CD4-positive, CD25-positive, alpha-beta regulatory T cell (primary cell): ENCODE results near the gene TBC1D4. TPM values are rescaled to one million over a fixed set of nuclear protein-coding genes. Genes with fewer than 3 reads are reported as not detected.

Source experiments
- ATAC-seq, 2 donors: fragments of 150-1000 bp; cut with Tn5 transposase; one replicate each; pipeline ENCODE4 v1.10.0; 2021; ENCODE audit warnings: low read depth in 2 of 2, moderate number of reproducible peaks in 2 of 2, moderate library complexity in 1 of 2
- DNase-seq, 3 donors: peaks; one replicate each; pipeline versions ENCODE4 v3.0.0 to v3.0.0-alpha.2; 2012 to 2022; ENCODE audit warnings: mixed read lengths in 1 of 3
- H3K27ac ChIP-seq: one replicate; pipeline ENCODE4 v1.7.0; 2013; ENCODE audit warnings: mild to moderate bottlenecking, low read length; ENCODE audit not compliant: insufficient read depth, poor library complexity, severe bottlenecking
- H3K27me3 ChIP-seq: one replicate; pipeline ENCODE4 v1.7.0; 2013; ENCODE audit warnings: low read length; ENCODE audit not compliant: control insufficient read depth, insufficient read depth
- H3K36me3 ChIP-seq: one replicate; pipeline ENCODE4 v1.7.0; 2013; ENCODE audit warnings: mild to moderate bottlenecking, low read length, moderate library complexity; ENCODE audit not compliant: control insufficient read depth, insufficient read depth
- H3K4me1 ChIP-seq: 2 replicates; pipeline ENCODE4 v1.7.0; 2013; ENCODE audit warnings: mild to moderate bottlenecking, low read length; ENCODE audit not compliant: insufficient read depth, control insufficient read depth, poor library complexity, severe bottlenecking
- H3K4me3 ChIP-seq: one replicate; pipeline ENCODE4 v1.7.0; 2013; ENCODE audit warnings: low read depth, mild to moderate bottlenecking, low read length, moderate library complexity
- H3K9me3 ChIP-seq, 2 experiments: 1 replicate in 1 of 2; 2 replicates in 1 of 2; pipeline ENCODE4 v1.7.0; 2013; ENCODE audit warnings: low read length in 2 of 2, mild to moderate bottlenecking in 1 of 2, moderate library complexity in 1 of 2; ENCODE audit not compliant: control insufficient read depth in 2 of 2
- H3K27ac Mint-ChIP-seq, 3 donors: one replicate each; pipeline ENCODE4 v1.8.0; 2020 to 2022; ENCODE audit warnings: mild to moderate bottlenecking in 3 of 3, mixed read lengths in 3 of 3, moderate library complexity in 2 of 3
- H3K27me3 Mint-ChIP-seq: one replicate; pipeline ENCODE4 v1.8.0; 2022; ENCODE audit warnings: mild to moderate bottlenecking, mixed read lengths
- H3K36me3 Mint-ChIP-seq: one replicate; pipeline ENCODE4 v1.8.0; 2020; ENCODE audit warnings: mixed read lengths
- H3K4me1 Mint-ChIP-seq, 4 donors: one replicate each; pipeline ENCODE4 v1.8.0; 2020 to 2022; ENCODE audit warnings: mixed read lengths in 4 of 4, mild to moderate bottlenecking in 1 of 4
- H3K4me3 Mint-ChIP-seq, 4 donors: one replicate each; pipeline ENCODE4 v1.8.0; 2020 to 2022; ENCODE audit warnings: mild to moderate bottlenecking in 4 of 4, mixed read lengths in 4 of 4, moderate library complexity in 3 of 4
- H3K9me3 Mint-ChIP-seq, 7 donors: one replicate each; pipeline ENCODE4 v1.8.0; 2020 to 2022; ENCODE audit warnings: mixed read lengths in 7 of 7, mild to moderate bottlenecking in 3 of 7, moderate library complexity in 2 of 7
- polyA plus RNA-seq, 4 donors: library from polyadenylated mRNA; unstranded; fragments of 300-500 nt; fragmentation: Illumina TruSeq; gene quantifications; one replicate each; pipeline ENCODE4 v1.2.3, GENCODE V29; 2021
- total RNA-seq: library from RNA; stranded (reverse); gene quantifications from one replicate; pipeline ENCODE4 v1.2.3, GENCODE V29; 2022

The TBC1D4 gene
- total and polyA plus RNA-seq, 5 donors from 2014 or later = 100 to 145 (median 123) TPM

- no peaks in the 10 kb centered on the region for H3K36me3 Mint-ChIP-seq
- no peaks in the 10 kb centered on the region for H3K36me3 ChIP-seq
- H3K27ac ChIP-seq = no peak overlapping the region
- H3K4me3 Mint-ChIP-seq = no peak overlapping the region
- no peaks in the 10 kb centered on the region for H3K4me1 ChIP-seq
- no peaks in the 10 kb centered on the region for H3K9me3 ChIP-seq
- ATAC-seq (no peak), DNase-seq (no peak)
- H3K27me3 ChIP-seq = no peaks in the 10 kb centered on the region
- H3K27me3 Mint-ChIP-seq = no peaks in the 10 kb centered on the region
- H3K4me1 Mint-ChIP-seq = no peaks in the 10 kb centered on the region
- peaks cover 0 to 7% (median 0%) of the 10 kb centered on the region in 7 donors for H3K9me3 Mint-ChIP-seq
- no peak overlapping the region for H3K4me3 ChIP-seq
- no peak overlapping the region for H3K27ac Mint-ChIP-seq
These were observed 51.3 kb downstream of the TBC1D4 start for GRCh38 chr13:75430436-75431209.

DNA sequence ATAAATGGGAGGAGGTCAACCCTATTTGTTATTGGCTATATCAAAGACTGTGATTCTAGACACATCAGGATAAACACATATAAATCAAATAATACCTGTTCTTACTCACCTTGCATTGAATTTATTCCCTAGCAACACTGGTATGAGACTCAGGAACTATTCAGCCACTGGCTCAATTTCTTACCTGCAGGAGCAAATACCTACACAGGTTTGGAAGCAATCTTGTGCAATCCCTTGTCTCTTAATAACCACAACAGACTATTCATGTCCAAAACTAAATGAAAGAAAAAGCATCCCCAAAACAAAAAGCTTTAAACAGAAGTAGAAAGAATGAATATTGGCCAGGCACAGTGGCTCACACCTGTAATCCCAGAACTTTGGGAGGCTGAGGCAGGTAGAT, 55.5 kb downstream of the TBC1D4 start:
- H3K4me3 ChIP-seq = no peak overlapping the region
- no peak overlapping the region for H3K27ac ChIP-seq
- Mint-ChIP-seq H3K4me1 (no peaks in the 10 kb centered on the region), H3K4me3 (no peak overlapping the region), H3K36me3 (no peaks in the 10 kb centered on the region), H3K27me3 (peaks cover 11% of the 10 kb centered on the region), H3K27ac (no peak overlapping the region), H3K9me3 (peaks cover 0 to 7% (median 0%) of the 10 kb centered on the region in 7 donors)
- DNase-seq (no peak), ATAC-seq (no peak)
- peaks cover 4% of the 10 kb centered on the region for H3K27me3 ChIP-seq
- no peaks in the 10 kb centered on the region for H3K4me1 ChIP-seq
- H3K36me3 ChIP-seq = no peaks in the 10 kb centered on the region
- H3K9me3 ChIP-seq = no peaks in the 10 kb centered on the region

DNA sequence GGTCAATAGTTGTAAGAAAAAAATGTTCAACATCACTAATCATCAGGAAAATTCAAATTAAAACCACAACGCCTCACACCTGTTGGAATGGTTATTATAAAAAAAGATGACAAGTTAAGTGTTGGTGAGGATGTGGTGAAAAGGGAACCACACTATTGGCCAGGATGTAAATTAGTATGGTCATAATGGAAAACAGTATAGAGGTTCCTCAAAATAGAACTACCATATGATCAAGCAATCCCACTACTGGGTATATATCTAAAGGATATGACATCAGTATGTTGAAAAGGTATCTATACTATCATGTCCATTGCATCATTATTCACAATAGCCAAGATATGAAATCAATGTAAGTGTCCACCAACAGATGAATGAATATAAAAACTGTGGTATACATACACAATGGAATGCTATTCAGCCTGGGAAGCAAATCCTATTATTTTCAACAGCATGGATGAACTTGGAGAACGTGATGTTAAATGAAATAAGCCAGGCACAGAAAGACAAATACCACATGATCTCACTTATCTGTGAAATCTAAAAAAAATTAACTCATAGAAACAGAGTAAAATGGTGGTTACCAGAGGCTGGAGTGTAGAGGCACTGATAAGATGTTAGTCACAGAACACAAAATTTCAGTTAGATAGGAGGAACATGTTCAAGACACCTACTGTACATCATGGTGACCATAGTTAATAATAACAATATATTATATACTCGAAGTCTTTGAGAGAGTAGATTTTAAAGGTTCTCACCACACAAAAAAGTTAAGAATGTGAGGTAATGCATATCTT, 56.6 kb downstream of the TBC1D4 start:
- Mint-ChIP-seq H3K27ac (no peak overlapping the region), H3K4me1 (no peaks in the 10 kb centered on the region), H3K4me3 (no peak overlapping the region), H3K9me3 (peaks cover 0 to 7% (median 0%) of the 10 kb centered on the region in 7 donors), H3K27me3 (peaks cover 11% of the 10 kb centered on the region), H3K36me3 (no peaks in the 10 kb centered on the region)
- peaks cover 4% of the 10 kb centered on the region for H3K27me3 ChIP-seq
- ATAC-seq (no peak), DNase-seq (no peak)
- H3K36me3 ChIP-seq = no peaks in the 10 kb centered on the region
- no peak overlapping the region for H3K27ac ChIP-seq
- H3K4me1 ChIP-seq = no peaks in the 10 kb centered on the region
- H3K4me3 ChIP-seq = no peak overlapping the region
- no peaks in the 10 kb centered on the region for H3K9me3 ChIP-seq

DNA sequence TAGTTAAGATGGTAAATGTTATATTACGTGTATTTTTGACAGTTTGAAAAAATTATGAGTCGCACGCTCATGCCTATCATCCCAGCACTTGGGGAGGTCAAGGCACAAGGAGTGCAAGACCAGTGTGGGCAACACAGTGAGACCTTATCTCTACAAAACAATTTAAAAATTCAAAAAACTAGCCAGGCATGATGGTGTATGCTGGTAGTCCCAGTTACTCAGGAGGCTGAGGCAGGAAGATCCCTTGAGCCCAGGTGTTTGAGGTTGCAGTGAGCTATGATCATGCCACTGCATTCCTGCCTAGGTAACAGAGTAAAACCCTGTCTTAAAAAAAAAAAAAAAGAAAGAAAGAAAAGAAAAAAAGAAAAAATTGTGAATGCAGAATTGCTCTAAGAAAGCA, 58.0 kb downstream of the TBC1D4 start:
- no peak for DNase-seq
- Histone ChIP-seq H3K27ac (no peak overlapping the region), H3K4me1 (no peaks in the 10 kb centered on the region), H3K27me3 (peaks cover 4% of the 10 kb centered on the region), H3K9me3 (no peaks in the 10 kb centered on the region), H3K36me3 (no peaks in the 10 kb centered on the region), H3K4me3 (no peak overlapping the region)
- Mint-ChIP-seq H3K36me3 (no peaks in the 10 kb centered on the region), H3K27me3 (peaks cover 16% of the 10 kb centered on the region), H3K4me3 (no peak overlapping the region), H3K4me1 (peaks cover 0 to 7% (median 0%) of the 10 kb centered on the region in 4 donors), H3K9me3 (peaks cover 0 to 7% (median 0%) of the 10 kb centered on the region in 7 donors), H3K27ac (no peak overlapping the region)
- no peak for ATAC-seq

DNA sequence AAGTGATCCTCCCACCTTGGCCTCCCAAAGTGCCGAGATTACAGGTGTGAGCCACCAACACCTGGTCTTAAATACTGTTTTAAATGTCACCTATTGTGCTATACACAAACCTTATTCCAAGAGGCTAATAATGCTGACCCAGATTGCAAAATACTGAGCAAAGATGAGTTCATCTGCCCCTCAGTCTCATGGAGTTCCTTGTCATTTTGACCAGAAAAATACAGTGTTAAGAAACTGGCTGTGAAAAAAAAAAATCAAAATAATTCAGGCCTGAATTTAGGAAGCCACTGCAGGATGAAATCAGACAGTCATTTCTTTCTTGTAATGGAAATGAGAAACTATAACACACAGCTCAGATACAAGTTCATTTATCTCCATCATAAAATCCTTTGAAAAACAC, 59.9 kb downstream of the TBC1D4 start:
- Histone ChIP-seq H3K27ac (no peak overlapping the region), H3K27me3 (peaks cover 4% of the 10 kb centered on the region), H3K9me3 (no peaks in the 10 kb centered on the region), H3K4me1 (no peaks in the 10 kb centered on the region), H3K4me3 (no peak overlapping the region), H3K36me3 (no peaks in the 10 kb centered on the region)
- Mint-ChIP-seq H3K9me3 (peaks cover 0 to 7% (median 0%) of the 10 kb centered on the region in 7 donors), H3K36me3 (no peaks in the 10 kb centered on the region), H3K4me3 (no peak overlapping the region), H3K27ac (no peak overlapping the region), H3K27me3 (peaks cover 16% of the 10 kb centered on the region), H3K4me1 (peaks cover 0 to 11% (median 0%) of the 10 kb centered on the region in 4 donors)
- ATAC-seq (no peak), DNase-seq (no peak)

GRCh38 chr13:75421133-75421532, 60.8 kb downstream of the TBC1D4 start:
- DNase-seq = no peak
- Mint-ChIP-seq H3K4me1 (peaks cover 0 to 12% (median 0%) of the 10 kb centered on the region in 4 donors), H3K36me3 (no peaks in the 10 kb centered on the region), H3K4me3 (no peak overlapping the region), H3K27me3 (peaks cover 16% of the 10 kb centered on the region), H3K27ac (no peak overlapping the region), H3K9me3 (peaks cover 0 to 2% (median 0%) of the 10 kb centered on the region in 7 donors)
- H3K4me3 ChIP-seq = no peak overlapping the region
- ATAC-seq = no peak
- no peaks in the 10 kb centered on the region for H3K4me1 ChIP-seq
- peaks cover 4% of the 10 kb centered on the region for H3K27me3 ChIP-seq
- H3K27ac ChIP-seq = no peak overlapping the region
- no peaks in the 10 kb centered on the region for H3K9me3 ChIP-seq
- no peaks in the 10 kb centered on the region for H3K36me3 ChIP-seq

GRCh38 chr13:75419656-75420055, 62.3 kb downstream of the TBC1D4 start:
- H3K9me3 ChIP-seq = no peaks in the 10 kb centered on the region
- H3K27me3 ChIP-seq = no peaks in the 10 kb centered on the region
- no peak for ATAC-seq
- H3K4me3 ChIP-seq = no peak overlapping the region
- Mint-ChIP-seq H3K9me3 (peaks cover 0 to 2% (median 0%) of the 10 kb centered on the region in 7 donors), H3K27me3 (peaks cover 13% of the 10 kb centered on the region), H3K36me3 (no peaks in the 10 kb centered on the region), H3K4me3 (no peak overlapping the region), H3K27ac (no peak overlapping the region), H3K4me1 (peaks cover 0 to 12% (median 0%) of the 10 kb centered on the region in 4 donors)
- H3K4me1 ChIP-seq = no peaks in the 10 kb centered on the region
- no peak for DNase-seq
- no peak overlapping the region for H3K27ac ChIP-seq
- H3K36me3 ChIP-seq = no peaks in the 10 kb centered on the region
